ENCODE results near the gene SCN1B.

DNA sequence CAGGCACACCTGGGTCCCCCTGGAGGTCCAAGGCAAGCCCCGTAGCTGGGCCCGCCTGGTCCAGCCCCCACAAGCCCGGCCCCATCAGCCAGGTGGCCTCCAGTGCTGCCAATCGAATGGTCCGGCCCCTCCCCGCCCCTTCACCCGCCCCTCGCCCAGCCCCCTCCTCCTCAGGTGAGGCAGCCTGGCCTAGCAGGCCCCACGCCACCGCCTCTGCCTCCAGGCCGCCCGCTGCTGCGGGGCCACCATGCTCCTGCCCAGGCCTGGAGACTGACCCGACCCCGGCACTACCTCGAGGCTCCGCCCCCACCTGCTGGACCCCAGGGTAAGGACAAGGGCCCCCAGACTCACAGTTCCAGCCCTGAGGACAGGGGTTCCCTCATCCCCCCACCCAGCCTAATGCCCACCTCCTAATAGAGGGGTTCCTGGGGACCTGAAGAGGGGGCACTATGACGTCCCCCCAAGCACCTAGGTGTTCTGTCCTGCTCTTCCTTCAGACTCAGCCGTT is 11.3 kb downstream of the SCN1B start, which contains the start of gene HPN:
- no peak; the same call in 1 of the 2 replicates for TF ChIP-seq NFE2L1 (CRISPR knock-in tag; IDR thresholded peaks at IDR 0.05)
- TF ChIP-seq CTCF (IDR thresholded peaks at IDR 0.05), result no peak
- TF ChIP-seq NR1H2 (CRISPR knock-in tag; IDR thresholded peaks at IDR 0.05), result no peak
